GM19455 (cell line): ENCODE data around the gene SHKBP1.
"Not testable (repeated sequence)": the region's sequence is repeated elsewhere in the genome, so short reads cannot be mapped to it uniquely, and the experiment has no call there.

Experiments used
- ATAC-seq: cut with Tn5 transposase; IDR thresholded peaks from one replicate; pipeline ENCODE4 v1.9.1; 2021; ENCODE audit not compliant: unreplicated experiment

Gene SHKBP1

GRCh38 chr19:40553885-40554857 lies 22.5 kb upstream of the SHKBP1 start:
- ATAC-seq: no peak

- ATAC-seq: no peak
Measured at GRCh38 chr19:40555978-40556689, 20.5 kb upstream of the SHKBP1 start.

DNA sequence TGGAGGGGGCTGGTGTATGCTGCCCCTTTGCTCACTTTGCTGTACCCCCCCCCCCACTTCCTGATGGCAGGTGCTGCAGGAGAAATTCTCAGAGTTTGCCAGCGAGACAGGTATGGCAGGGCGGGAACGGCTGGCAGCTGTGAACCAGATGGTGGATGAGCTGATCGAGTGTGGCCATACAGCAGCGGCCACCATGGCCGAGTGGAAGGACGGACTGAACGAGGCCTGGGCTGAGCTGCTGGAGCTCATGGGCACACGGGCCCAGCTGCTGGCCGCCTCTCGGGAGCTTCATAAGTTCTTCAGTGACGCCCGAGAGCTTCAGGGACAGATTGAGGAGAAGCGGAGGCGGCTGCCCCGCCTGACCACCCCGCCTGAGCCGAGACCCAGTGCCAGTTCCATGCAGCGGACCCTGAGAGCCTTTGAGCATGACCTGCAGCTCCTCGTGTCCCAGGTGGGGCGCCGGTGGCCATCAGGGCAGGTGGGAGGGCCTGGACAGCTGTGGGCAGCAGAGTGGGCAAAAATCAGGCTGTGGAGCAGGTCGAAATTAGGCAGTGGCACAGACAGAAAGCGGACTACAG lies 19.6 kb upstream of the SHKBP1 start:
- no peak for ATAC-seq

- ATAC-seq: no peak
Measured at GRCh38 chr19:40559394-40559793, 17.3 kb upstream of the SHKBP1 start.

GRCh38 chr19:40560092-40560507 lies 16.6 kb upstream of the SHKBP1 start:
- no peak for ATAC-seq

GRCh38 chr19:40561947-40562346 lies 14.7 kb upstream of the SHKBP1 start:
- no peak for ATAC-seq

- not testable (repeated sequence) for ATAC-seq
Measured at GRCh38 chr19:40564535-40564934, 12.1 kb upstream of the SHKBP1 start.

- ATAC-seq: no peak
Measured at GRCh38 chr19:40565355-40565754, 11.3 kb upstream of the SHKBP1 start.

DNA sequence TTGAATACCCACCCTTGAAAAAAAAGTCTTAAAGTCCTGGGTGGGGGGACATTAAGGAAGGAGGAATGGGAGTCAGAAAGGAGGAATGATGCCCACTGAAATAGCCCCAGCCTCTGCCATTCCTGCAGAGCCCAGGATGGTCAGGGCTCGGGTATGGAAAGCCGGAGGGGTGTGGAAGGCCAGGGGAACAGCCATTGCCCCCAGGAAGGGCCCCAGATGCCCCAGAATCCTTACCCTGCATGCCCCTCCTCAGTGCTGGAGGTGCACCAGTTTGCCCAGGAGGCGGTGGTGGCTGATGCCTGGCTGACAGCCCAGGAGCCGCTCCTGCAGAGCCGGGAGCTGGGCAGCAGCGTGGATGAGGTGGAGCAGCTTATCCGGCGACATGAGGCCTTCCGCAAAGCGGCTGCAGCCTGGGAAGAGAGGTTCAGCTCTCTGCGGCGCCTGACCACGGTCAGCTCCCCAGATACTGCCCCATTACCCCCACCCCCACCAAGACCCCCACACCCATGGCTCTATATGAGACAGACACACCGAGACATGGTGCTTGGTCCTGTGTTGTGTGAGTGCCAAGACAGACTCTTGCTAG lies 10.7 kb upstream of the SHKBP1 start:
- ATAC-seq: no peak

DNA sequence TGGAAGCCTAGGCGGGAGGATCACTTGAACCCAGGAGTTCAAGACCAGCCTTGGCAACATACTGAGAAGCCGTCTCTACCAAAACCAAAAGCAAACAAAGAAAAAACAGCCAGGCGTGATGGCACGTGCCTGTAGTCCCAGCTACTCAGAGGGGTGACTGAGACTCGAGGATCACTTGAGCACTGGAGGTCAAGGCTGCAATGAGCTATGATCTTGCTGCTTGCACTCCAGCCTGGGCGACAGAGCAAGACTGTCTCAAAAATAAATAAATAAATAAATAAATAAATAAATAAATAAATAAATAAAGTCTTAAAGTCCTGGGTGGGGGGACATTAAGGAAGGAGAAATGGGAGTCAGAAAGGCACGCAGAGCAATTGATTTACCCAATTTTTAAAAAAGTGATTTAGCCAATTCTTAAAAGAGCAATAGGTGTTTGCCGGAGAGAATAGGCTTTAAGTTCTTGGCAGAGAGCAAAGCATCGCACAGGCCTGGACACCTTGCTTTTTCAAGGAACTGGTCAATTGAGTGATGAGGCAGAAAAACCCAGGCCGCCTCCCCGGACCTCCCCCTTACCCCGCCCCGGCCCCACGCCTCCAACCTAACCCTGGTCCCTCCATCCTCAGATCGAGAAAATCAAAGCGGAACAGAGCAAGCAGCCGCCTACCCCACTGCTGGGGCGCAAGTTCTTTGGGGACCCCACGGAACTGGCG lies 9.5 kb upstream of the SHKBP1 start:
- no peak for ATAC-seq

- ATAC-seq: no peak
Measured at GRCh38 chr19:40567750-40568494, 8.8 kb upstream of the SHKBP1 start.

DNA sequence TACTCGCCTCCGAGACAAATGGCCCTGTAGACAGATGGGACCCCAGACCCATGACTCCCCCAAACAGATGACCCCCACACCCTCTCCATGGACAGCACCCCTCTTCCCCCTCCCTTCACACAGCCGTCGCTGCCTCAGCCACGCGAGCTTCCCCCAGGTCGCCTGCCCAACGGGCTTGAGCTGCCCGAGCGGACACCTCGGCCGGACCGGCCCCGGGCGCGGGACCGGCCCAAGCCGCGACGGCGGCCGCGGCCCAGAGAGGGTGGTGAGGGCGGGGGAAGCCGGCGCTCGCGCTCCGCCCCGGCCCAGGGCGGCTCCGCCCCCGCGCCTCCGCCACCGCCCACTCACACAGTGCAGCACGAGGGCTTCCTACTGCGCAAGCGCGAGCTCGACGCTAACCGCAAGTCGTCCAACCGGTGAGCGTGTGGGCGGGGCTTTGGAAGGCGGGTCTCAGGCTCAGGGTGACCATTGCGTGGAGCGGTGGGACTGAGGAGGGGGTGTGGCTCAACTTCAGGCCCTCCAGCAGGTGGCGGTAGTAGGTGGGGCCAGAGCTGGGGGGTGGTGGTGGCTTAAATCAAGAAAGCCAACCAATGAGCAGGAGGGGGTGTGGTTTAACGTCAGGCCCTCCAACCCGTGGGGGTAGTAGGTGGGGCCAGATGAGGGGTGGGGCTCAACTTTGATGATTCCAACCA lies 6.2 kb upstream of the SHKBP1 start:
- peak; percentile 84 for ATAC-seq

- ATAC-seq: no peak
Measured at GRCh38 chr19:40571005-40571318, 5.7 kb upstream of the SHKBP1 start.

DNA sequence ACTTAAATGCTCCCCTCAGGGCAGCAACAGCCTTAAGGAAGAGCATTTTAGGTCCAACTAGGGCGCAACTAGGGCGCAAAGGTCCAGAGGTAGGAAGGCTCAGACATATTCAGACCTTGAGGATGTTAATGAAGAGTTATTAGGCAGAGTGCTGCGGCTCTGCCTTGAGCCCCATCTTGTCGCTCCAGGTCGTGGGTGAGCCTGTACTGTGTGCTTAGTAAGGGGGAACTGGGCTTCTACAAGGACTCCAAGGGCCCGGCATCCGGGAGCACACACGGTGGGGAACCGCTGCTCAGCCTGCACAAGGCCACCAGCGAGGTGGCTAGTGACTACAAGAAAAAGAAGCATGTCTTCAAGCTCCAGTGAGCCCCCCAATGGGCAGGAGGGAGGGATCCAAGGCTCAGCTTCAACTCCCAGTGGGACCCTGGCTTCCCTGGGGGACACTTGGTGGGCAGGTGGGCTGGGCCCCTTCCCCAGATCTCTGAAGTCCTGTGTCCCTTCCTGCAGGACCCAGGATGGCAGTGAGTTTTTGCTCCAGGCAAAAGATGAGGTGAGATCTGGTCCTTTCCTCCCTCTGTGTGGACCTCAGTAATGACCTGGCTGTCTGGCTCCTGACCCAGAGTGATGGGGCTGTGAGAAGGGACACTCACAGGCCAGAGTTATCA lies 4.7 kb upstream of the SHKBP1 start:
- ATAC-seq: no peak

DNA sequence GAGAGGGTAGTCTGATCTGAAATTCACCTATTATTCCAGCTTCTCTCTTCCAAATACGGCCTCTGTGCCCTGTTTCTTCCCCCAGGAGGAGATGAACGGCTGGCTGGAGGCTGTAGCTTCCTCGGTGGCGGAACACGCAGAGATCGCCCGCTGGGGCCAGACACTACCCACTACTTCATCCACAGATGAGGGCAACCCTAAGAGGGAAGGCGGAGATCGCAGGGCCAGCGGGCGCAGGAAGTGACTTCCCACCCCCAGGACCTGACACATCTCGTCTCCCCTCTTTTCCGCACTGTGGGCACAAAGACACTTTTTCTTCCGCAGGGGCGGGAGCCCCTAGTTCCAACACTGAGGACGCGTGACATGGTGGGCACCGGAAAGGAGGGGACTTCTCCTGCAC lies 1.3 kb upstream of the SHKBP1 start:
- ATAC-seq: no peak

DNA sequence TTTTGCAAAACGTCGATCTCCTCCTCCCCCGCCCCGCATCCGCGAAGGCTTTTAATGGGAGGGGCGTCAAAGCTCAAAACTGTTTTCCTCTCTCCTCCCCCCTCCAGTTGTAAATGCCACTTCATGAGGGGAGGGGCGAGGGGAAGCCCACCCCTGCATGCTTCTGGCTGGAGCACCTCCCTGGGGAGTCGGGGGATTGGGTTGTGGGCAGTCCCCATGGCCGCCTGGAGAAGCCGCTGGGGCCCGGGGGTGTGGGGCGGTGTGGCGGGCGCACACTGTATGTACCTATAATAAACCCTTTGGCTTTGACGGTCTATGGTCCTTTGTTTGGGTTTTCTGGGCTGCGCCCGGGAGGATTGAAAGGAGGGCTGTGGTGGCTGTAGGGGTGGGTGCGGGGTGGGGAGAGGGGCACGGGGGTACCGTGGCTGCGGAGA lies 505 bp upstream of the SHKBP1 start:
- peak; percentile 24 for ATAC-seq

DNA sequence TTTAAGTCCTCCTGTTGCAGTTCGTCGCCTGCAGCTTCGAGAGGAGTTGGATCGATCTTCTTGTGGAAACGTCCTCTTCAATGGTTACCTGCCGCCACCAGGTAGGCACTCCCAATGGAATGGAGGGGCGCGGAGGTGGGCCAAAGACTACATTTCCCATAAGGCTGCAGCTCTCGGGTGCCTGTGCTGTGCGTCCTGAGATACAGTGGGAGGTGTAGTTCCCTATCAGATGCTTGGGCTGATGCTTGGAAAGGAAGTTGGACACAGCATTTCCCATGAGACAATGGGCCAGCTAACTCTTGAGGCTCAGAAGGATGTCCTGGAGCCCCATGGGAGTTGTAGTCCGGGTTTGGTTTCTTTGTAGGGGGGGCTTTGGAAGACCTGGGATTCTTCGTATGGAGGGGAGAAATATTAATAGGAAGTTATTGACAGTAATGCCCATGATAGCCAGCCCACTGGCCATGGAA lies 1.8 kb downstream of the SHKBP1 start:
- ATAC-seq: no peak

DNA sequence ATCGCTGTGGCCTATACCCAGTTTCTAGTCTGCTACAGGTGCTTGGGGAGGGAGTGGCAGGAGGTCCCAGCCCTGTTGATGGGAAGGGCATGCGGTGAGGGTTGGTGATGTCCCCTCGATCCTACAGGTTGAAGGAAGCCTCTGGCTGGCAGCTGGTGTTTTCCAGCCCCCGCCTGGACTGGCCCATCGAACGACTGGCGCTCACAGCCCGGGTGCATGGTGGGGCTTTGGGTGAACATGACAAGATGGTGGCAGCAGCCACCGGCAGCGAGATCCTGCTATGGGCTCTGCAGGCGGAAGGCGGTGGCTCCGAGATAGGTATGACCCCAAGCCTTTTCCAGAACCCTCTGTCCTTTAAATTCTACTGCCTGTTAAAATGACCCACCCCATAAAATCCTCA lies 3.9 kb downstream of the SHKBP1 start:
- no peak for ATAC-seq

DNA sequence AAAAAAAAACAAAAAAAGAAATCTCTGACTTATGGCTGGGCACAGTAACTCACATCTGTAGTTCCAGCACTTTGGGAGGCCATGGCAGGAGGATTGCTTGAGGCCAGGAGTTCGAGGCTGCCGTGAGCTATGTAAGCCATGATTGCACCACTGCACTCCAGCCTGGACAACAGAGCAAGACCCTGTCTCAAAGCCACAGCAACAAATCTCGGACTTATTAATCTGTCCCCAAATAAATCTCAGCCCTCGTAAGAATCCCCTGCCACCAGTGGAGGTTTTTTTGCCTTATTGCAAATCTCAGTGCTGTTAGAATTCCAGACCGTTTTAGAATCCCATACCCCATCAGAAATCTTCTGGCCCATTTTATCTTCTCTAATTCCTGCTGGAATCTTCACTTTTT lies 4.9 kb downstream of the SHKBP1 start:
- no peak for ATAC-seq
